SK-N-MC (cell line): Measurements from ENCODE around the gene AGAP3.

ENCODE experiments used
- EZH2 ChIP-seq: fragments of 200-600 bp; sonication (generic); IDR thresholded peaks from one replicate; pipeline ENCODE4 v1.6.1; 2017; ENCODE audit warnings: antibody characterized with exemption
- POLR2AphosphoS5 ChIP-seq: IDR thresholded peaks from 2 replicates; pipeline ENCODE4 v1.6.1; 2012; ENCODE audit warnings: mild to moderate bottlenecking, low read depth, low read length, borderline replicate concordance

- TF ChIP-seq POLR2AphosphoS5 (no peak), EZH2 (no peak)
Measured at GRCh38 chr7:151056283-151056665, 30.0 kb upstream of the AGAP3 start.
